Measurements from ENCODE around the gene SPRY1.

SPRY1 gene

GRCh38 chr4:123453061-123453680 lies 56.6 kb downstream of the SPRY1 start:
- Histone ChIP-seq H3K9me3 (ENCODE audit: control insufficient read depth in 2 of 2, low read length in 2 of 2) (no peaks in the 10 kb centered on the region), H3K9ac (ENCODE audit: low read depth in 1 of 2, low read length in 2 of 2) (no peak overlapping the region), H3K27me3 (ENCODE audit: control insufficient read depth in 2 of 2, insufficient read depth in 2 of 2, low read length in 2 of 2) (no peaks in the 10 kb centered on the region), H3K27ac (ENCODE audit: low read depth in 2 of 2, low read length in 2 of 2) (no peak overlapping the region), H3K36me3 (ENCODE audit: control insufficient read depth in 2 of 2, insufficient read depth in 2 of 2, low read length in 2 of 2) (no peaks in the 10 kb centered on the region), H3K4me1 (ENCODE audit: control insufficient read depth in 2 of 2, insufficient read depth in 2 of 2, low read length in 2 of 2) (no peaks in the 10 kb centered on the region), H3K4me3 (ENCODE audit: low read length in 2 of 2) (no peak overlapping the region)

All from mucosa of rectum (tissue), 2 donors.